Suprapubic skin (tissue), 4 donors: Measurements from ENCODE around the gene PRRX2.

ENCODE experiments used
- CTCF ChIP-seq, 2 donors: fragments of 200-600 bp in 1 of 2; fragments of 450-650 bp in 1 of 2; sonication (generic) in 1 of 2; IDR thresholded peaks; one replicate each; pipeline ENCODE4 v1.5.1; 2016 to 2019; ENCODE audit warnings: antibody characterized with exemption in 2 of 2, mild to moderate bottlenecking in 1 of 2, moderate library complexity in 1 of 2
- EP300 ChIP-seq: sonication (generic); formaldehyde crosslinking; IDR thresholded peaks from one replicate; pipeline ENCODE4 v1.6.1; 2017; ENCODE audit warnings: antibody characterized with exemption
- POLR2A ChIP-seq, 2 donors: fragments of 450-650 bp; IDR thresholded peaks; one replicate each; pipeline ENCODE4 v1.6.1; 2017; ENCODE audit warnings: antibody characterized with exemption in 2 of 2, mild to moderate bottlenecking in 2 of 2, moderate library complexity in 2 of 2
- POLR2AphosphoS5 ChIP-seq, 3 donors: sonication (generic); formaldehyde crosslinking; IDR thresholded peaks; one replicate each; pipeline ENCODE4 v1.6.1; 2017; ENCODE audit warnings: antibody characterized with exemption in 3 of 3

DNA sequence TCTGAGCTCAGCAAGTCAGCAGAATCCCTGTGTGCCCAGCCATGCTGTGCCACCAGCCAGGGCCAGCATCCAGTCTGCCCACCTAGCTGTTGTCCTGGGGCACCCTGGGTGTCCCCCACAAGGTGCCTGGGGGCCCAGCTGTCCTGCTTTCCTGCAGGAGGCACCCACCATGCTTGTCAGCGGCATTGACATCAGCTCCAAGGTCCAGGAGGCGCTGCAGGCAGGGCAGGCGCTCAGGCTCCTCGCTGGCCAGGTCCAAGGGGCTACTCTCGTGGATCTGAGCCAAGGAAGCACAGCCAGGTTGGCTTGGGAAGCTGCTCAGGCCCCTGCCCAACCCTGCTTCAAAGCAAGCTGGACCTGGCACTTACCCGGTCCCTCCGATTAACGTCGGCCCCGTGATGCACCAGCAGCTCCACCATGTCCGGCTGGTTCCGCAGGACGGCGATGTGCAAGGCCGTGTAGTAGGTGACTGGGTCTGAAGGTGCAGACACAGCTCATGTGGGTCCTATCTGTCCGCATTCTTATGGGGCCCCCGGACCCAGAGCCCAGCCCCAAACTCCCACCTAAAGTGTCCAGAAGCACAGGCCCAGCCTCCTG, 26.3 kb upstream of the PRRX2 start:
- TF ChIP-seq CTCF (IDR thresholded peaks at IDR 0.05) (no peak), POLR2AphosphoS5 (IDR thresholded peaks at IDR 0.05) (no peak), POLR2A (IDR thresholded peaks at IDR 0.05) (no peak), EP300 (no peak)
